SK-N-SH (cell line): Measurements from ENCODE around the gene TIMM8B. TPM values are rescaled to one million over a fixed set of nuclear protein-coding genes. Genes with fewer than 3 reads are reported as not detected.
A peak's percentile ranks its signal among the peaks of the same experiment; 100 is the strongest.

ENCODE experiments used
- CTCF ChIA-PET: fragments of 300-600, 350-600 bp; formaldehyde crosslinking; extraction: SDS; loops from one replicate; lab custom pipeline; 2021; lab: Yijun Ruan, JAX
- POLR2A ChIA-PET: fragments of 350-600 bp; sonication (Branson Sonifier 250); formaldehyde crosslinking; extraction: SDS; loops from one replicate; lab custom pipeline; 2020; ENCODE audit warnings: antibody characterized with exemption, inconsistent platforms; lab: Yijun Ruan, JAX
- DNase-seq: peaks from one replicate; pipeline ENCODE4 v3.0.0; 2012
- H2AFZ ChIP-seq: fragments of 200-600 bp; sonication (generic); 2 replicates; pipeline ENCODE4 v1.8.1; 2016; ENCODE audit warnings: antibody characterized with exemption, mild to moderate bottlenecking, low read depth
- H3F3A ChIP-seq: fragments of 200-600 bp; sonication (generic); replicated peaks from 2 replicates; pipeline ENCODE3; 2016; ENCODE audit warnings: antibody characterized with exemption, mild to moderate bottlenecking; ENCODE audit not compliant: insufficient read depth
- H3K27ac ChIP-seq, 2 experiments: fragments of 200-500 bp in 1 of 2; fragments of 200-600 bp in 1 of 2; sonication (Bioruptor generic) in 1 of 2; sonication (generic), shearing (Covaris generic) in 1 of 2; 2 replicates each; pipeline versions ENCODE4 v1.5.1 to v1.6.1; 2014 to 2016; ENCODE audit warnings: low read depth in 2 of 2, inconsistent platforms in 1 of 2, low read length in 1 of 2, mild to moderate bottlenecking in 1 of 2, mixed read lengths in 1 of 2
- H3K27me3 ChIP-seq: fragments of 200-600 bp; sonication (generic), shearing (Covaris generic); 2 replicates; pipeline ENCODE4 v1.6.1; 2016; ENCODE audit warnings: mixed run types; ENCODE audit not compliant: insufficient read depth
- H3K36me3 ChIP-seq, 2 experiments: fragments of 200-500 bp in 1 of 2; fragments of 200-600 bp in 1 of 2; sonication (Bioruptor generic) in 1 of 2; sonication (generic) in 1 of 2; replicated peaks in 1 of 2; 2 replicates each; pipeline versions ENCODE3 to v1.5.1; 2014 to 2016; ENCODE audit warnings: low read length in 1 of 2, mild to moderate bottlenecking in 1 of 2; ENCODE audit not compliant: insufficient read depth in 2 of 2, control insufficient read depth in 1 of 2
- H3K4me1 ChIP-seq, 2 experiments: fragments of 200-500 bp in 1 of 2; fragments of 200-600 bp in 1 of 2; sonication (Bioruptor generic) in 1 of 2; sonication (generic), shearing (Covaris generic) in 1 of 2; 2 replicates each; pipeline versions ENCODE4 v1.5.1 to v1.6.1; 2014 to 2016; ENCODE audit warnings: low read depth in 1 of 2, low read length in 1 of 2, mixed run types in 1 of 2; ENCODE audit not compliant: insufficient read depth in 2 of 2, control insufficient read depth in 1 of 2
- H3K4me2 ChIP-seq: fragments of 200-600 bp; sonication (generic), shearing (Covaris generic); 2 replicates; pipeline ENCODE4 v1.6.1; 2017; ENCODE audit warnings: mixed run types
- H3K4me3 ChIP-seq, 2 experiments: fragments of 200-500 bp in 1 of 2; fragments of 200-600 bp in 1 of 2; sonication (Bioruptor generic) in 1 of 2; sonication (generic), shearing (Covaris generic) in 1 of 2; 2 replicates each; pipeline versions ENCODE4 v1.5.1 to v1.8.1; 2014 to 2016; ENCODE audit warnings: low read depth in 2 of 2, inconsistent platforms in 1 of 2, low read length in 1 of 2, mild to moderate bottlenecking in 1 of 2, mixed read lengths in 1 of 2, moderate library complexity in 1 of 2
- H3K79me2 ChIP-seq: fragments of 200-600 bp; sonication (generic); 2 replicates; pipeline ENCODE4 v1.8.1; 2017; ENCODE audit warnings: mild to moderate bottlenecking; ENCODE audit not compliant: insufficient read depth
- H3K9ac ChIP-seq: fragments of 200-600 bp; sonication (generic); 2 replicates; pipeline ENCODE4 v1.6.1; 2017; ENCODE audit warnings: mixed run types
- H3K9me2 ChIP-seq: fragments of 200-600 bp; sonication (generic); 2 replicates; pipeline ENCODE4 v1.6.1; 2017; ENCODE audit warnings: mixed run types
- H3K9me3 ChIP-seq: fragments of 200-600 bp; sonication (generic); 2 replicates; pipeline ENCODE4 v1.6.1; 2017; ENCODE audit warnings: mixed run types, mild to moderate bottlenecking, moderate library complexity
- H4K20me1 ChIP-seq: fragments of 200-600 bp; sonication (generic); 2 replicates; pipeline ENCODE4 v1.6.1; 2017; ENCODE audit warnings: mild to moderate bottlenecking, mixed run types; ENCODE audit not compliant: insufficient read depth
- CHD2 ChIP-seq: fragments of 150-350 bp; IDR thresholded peaks from 2 replicates; pipeline ENCODE4 v1.6.1; 2018; ENCODE audit warnings: low read length; ENCODE audit not compliant: partially characterized antibody
- GABPA ChIP-seq: IDR thresholded peaks from 2 replicates; pipeline ENCODE4 v1.4.0; 2012; ENCODE audit warnings: low read depth, mild to moderate bottlenecking
- GATA2 ChIP-seq: sonication (generic); formaldehyde crosslinking; IDR thresholded peaks from 2 replicates; pipeline ENCODE4 v1.5.0; 2020; ENCODE audit warnings: mild to moderate bottlenecking, missing genetic modification reagents
- RAD21 ChIP-seq: IDR thresholded peaks from 2 replicates; pipeline ENCODE4 v1.6.1; 2012; ENCODE audit warnings: mild to moderate bottlenecking, low read length
- RFX5 ChIP-seq: IDR thresholded peaks from 2 replicates; pipeline ENCODE4 v1.6.1; 2012; ENCODE audit warnings: mild to moderate bottlenecking, improper control_type of control experiment, low read length
- SIN3A ChIP-seq: IDR thresholded peaks from 2 replicates; pipeline ENCODE4 v1.6.1; 2012; ENCODE audit warnings: low read depth, mild to moderate bottlenecking, low read length, moderate library complexity, borderline replicate concordance
- SMC3 ChIP-seq: IDR thresholded peaks from 2 replicates; pipeline ENCODE4 v1.6.1; 2012; ENCODE audit warnings: low read depth, low read length, improper control_type of control experiment
- TCF12 ChIP-seq: IDR thresholded peaks from 2 replicates; pipeline ENCODE4 v1.4.0; 2012
- WGBS: methylation state at CpG from one replicate; pipeline ENCODE4 v1.1.6; 2017; ENCODE audit warnings: low lambda C conversion rate; 5-methylcytosine and 5-hydroxymethylcytosine counted together
- polyA plus RNA-seq, 3 experiments: library from polyadenylated mRNA; depleted of rRNA; stranded (reverse); fragments of >200 nt; gene quantifications; 2 replicates each; pipeline ENCODE4 v1.2.3, GENCODE V29; 2012
- TF ChIP-seq, protein P1 (sequence below): fragments of 200-600 bp; sonication (generic); IDR thresholded peaks from 2 replicates; pipeline ENCODE4 v1.6.1; 2017; ENCODE audit warnings: antibody characterized with exemption, mild to moderate bottlenecking, moderate library complexity

TIMM8B gene
- polyA plus RNA-seq, 1 of the 3 experiments (the other 2 are of a cell fraction): 188 TPM

DNA sequence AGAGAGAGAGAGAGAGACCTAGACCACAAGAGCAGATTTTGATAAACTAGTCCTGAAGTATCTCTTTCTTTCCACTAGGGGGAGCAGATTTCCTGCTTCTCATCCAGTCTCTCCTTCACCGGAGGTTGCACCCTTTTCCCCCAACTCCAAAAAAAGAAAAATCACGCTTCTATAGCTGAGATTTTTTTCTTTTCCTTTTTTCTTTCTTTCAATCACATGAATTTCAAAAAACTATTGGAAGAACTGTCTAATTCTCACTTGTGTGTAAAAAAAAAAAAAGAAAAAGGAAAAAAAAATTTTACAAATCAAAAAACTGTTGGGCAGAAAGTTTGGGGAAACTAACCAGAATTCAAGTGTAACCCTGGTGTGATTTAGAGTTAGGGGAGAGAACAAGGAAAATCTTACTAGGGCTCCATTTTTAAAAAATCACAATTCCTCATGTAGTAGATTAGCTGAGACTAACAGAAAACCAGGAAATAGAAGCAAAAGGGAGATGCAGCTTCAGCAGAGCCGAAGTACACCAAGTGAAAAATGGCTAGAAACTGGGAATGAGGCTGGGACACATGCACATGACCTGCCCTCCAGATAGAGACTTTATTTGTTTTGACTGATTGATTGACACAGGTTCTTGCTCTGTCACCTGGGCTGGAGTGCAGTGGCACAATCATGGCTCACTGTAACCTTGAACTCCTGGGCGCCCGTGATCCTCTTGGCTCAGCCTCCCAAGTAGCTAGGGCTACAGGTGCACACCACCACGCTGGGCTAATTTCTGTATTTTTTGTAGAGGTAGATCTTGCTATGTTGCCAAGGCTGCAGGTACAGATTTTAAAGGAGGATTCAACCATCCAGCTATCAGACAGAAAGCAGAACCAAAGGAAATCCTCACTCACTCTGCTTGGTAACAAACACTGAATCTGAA lies 27.2 kb upstream of the TIMM8B start:
- no peak overlapping the region for H3K9ac ChIP-seq
- H3F3A ChIP-seq: peaks cover 7% of the 10 kb centered on the region
- H4K20me1 ChIP-seq: no peaks in the 10 kb centered on the region
- H3K27ac ChIP-seq: no peak overlapping the region
- H3K9me3 ChIP-seq: no peaks in the 10 kb centered on the region
- no peak overlapping the region for H3K4me2 ChIP-seq
- H3K27me3 ChIP-seq: no peaks in the 10 kb centered on the region
- peak overlapping the region in 1 of 2 experiments; percentile 38; a peak in 1 of 4 replicates for H3K4me3 ChIP-seq
- 63% methylated on average over 6 of the region's 6 CpGs for whole genome bisulfite sequencing
- no peaks in the 10 kb centered on the region for H3K36me3 ChIP-seq
- peaks cover 0 to 4% of the 10 kb centered on the region in 2 experiments; a peak in 1 of 4 replicates for H3K4me1 ChIP-seq
- peak; percentile 76 for TF ChIP-seq RAD21
- TF ChIP-seq SIN3A: no peak
- no peak for TF ChIP-seq CHD2
- no peak for TF ChIP-seq GATA2
- TF ChIP-seq, protein P1, sequence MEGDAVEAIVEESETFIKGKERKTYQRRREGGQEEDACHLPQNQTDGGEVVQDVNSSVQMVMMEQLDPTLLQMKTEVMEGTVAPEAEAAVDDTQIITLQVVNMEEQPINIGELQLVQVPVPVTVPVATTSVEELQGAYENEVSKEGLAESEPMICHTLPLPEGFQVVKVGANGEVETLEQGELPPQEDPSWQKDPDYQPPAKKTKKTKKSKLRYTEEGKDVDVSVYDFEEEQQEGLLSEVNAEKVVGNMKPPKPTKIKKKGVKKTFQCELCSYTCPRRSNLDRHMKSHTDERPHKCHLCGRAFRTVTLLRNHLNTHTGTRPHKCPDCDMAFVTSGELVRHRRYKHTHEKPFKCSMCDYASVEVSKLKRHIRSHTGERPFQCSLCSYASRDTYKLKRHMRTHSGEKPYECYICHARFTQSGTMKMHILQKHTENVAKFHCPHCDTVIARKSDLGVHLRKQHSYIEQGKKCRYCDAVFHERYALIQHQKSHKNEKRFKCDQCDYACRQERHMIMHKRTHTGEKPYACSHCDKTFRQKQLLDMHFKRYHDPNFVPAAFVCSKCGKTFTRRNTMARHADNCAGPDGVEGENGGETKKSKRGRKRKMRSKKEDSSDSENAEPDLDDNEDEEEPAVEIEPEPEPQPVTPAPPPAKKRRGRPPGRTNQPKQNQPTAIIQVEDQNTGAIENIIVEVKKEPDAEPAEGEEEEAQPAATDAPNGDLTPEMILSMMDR: peak; percentile 73
- TF ChIP-seq RFX5: no peak
- TF ChIP-seq TCF12: no peak
- TF ChIP-seq SMC3: peak; percentile 72
- no peak for TF ChIP-seq GABPA
- ChIA-PET POLR2A (no interaction called here), CTCF (interaction anchor here (0.6 to 7.0 kb wide), 47 partner anchors 8 to 474 kb away, joined by 3 to 76 read pairs (median 4); partner anchors contain the start of genes BCO2, PTS, SDHD and TEX12)
- peak; percentile 64 for DNase-seq
- H3K79me2 ChIP-seq: no peaks in the 10 kb centered on the region
- no peaks in the 10 kb centered on the region for H3K9me2 ChIP-seq
- peak overlapping the region; percentile 54; the same call in 1 of the 2 replicates for H2AFZ ChIP-seq

DNA sequence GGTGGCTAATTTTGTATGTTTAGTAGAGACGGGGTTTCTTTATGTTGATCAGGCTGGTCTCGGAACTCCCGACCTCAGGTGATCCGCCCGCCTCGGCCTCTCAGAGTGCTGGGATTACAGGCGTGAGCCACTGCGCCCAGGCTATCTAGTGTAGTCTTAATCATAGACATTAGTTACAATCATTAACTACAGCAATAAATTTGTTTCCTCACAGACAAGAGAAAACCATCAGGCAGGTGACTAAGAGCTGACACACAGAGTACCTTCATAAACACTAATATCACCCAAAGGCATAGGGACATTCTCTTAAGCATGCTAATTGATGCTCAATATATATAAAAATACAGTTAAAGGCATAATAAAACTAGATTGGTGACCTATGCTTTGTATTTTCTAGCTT lies 19.5 kb upstream of the TIMM8B start:
- CTCF ChIA-PET: interaction anchor here (1.0 to 1.2 kb wide), 3 partner anchors 8 to 174 kb away, joined by 3 to 5 read pairs (median 3); no protein-coding TSS in a partner anchor
- DNase-seq: no peak
- no peaks in the 10 kb centered on the region for H3K36me3 ChIP-seq
- POLR2A ChIA-PET: no interaction called here
- H3K27ac ChIP-seq: no peak overlapping the region
- no peak overlapping the region for H3K4me2 ChIP-seq
- no peaks in the 10 kb centered on the region for H3K4me1 ChIP-seq
- TF ChIP-seq RAD21: no peak
- TF ChIP-seq SMC3: no peak
- no peak for TF ChIP-seq GATA2
- H2AFZ ChIP-seq: no peak overlapping the region
- no peak overlapping the region for H3K4me3 ChIP-seq
- H4K20me1 ChIP-seq: no peaks in the 10 kb centered on the region
- WGBS: 95% methylated on average over 8 of the region's 8 CpGs
- H3K9me3 ChIP-seq: no peaks in the 10 kb centered on the region
- H3K9me2 ChIP-seq: no peaks in the 10 kb centered on the region
- no peaks in the 10 kb centered on the region for H3F3A ChIP-seq
- H3K9ac ChIP-seq: no peak overlapping the region
- H3K27me3 ChIP-seq: no peaks in the 10 kb centered on the region
- H3K79me2 ChIP-seq: no peaks in the 10 kb centered on the region; the same call in 1 of the 2 replicates
